Measurements from ENCODE around the gene CACNA1I. TPM values are rescaled to one million over a fixed set of nuclear protein-coding genes. Genes with fewer than 3 reads are reported as not detected.

The CACNA1I gene
- total and polyA plus RNA-seq, 2 donors, result 0.52 to 0.68 TPM

- no peaks in the 10 kb centered on the region for H3K9me3 ChIP-seq (ENCODE audit: control insufficient read depth in 2 of 2, insufficient read depth in 1 of 2, low read length in 1 of 2)
- no peaks in the 10 kb centered on the region for H3K36me3 ChIP-seq (ENCODE audit: control insufficient read depth in 2 of 2, insufficient read depth in 2 of 2, low read length in 1 of 2)
- H3K27me3 ChIP-seq (ENCODE audit: control insufficient read depth in 2 of 2, insufficient read depth in 1 of 2, low read length in 1 of 2), result peaks cover 47 to 99% of the 10 kb centered on the region in 2 donors
- H3K27ac ChIP-seq (ENCODE audit: low read depth in 1 of 2, low read length in 1 of 2), result no peak overlapping the region
- no peak for DNase-seq (ENCODE audit: low read depth in 6 of 9, low spot score in 9 of 9)
- peaks cover 9 to 11% of the 10 kb centered on the region in 2 donors for H3K4me1 ChIP-seq (ENCODE audit: control insufficient read depth in 2 of 2, insufficient read depth in 2 of 2, low read length in 2 of 2)
- 61% methylated on average over 22 of the region's 22 CpGs for WGBS
- H3K4me3 ChIP-seq (ENCODE audit: low read length in 2 of 2), result no peak overlapping the region
These were observed 93.2 kb downstream of the CACNA1I start for GRCh38 chr22:39663751-39664150.

GRCh38 chr22:39664485-39665200 lies 94.1 kb downstream of the CACNA1I start:
- peaks cover 9 to 11% of the 10 kb centered on the region in 2 donors for H3K4me1 ChIP-seq (ENCODE audit: control insufficient read depth in 2 of 2, insufficient read depth in 2 of 2, low read length in 2 of 2)
- peaks cover 47 to 91% of the 10 kb centered on the region in 2 donors for H3K27me3 ChIP-seq (ENCODE audit: control insufficient read depth in 2 of 2, insufficient read depth in 1 of 2, low read length in 1 of 2)
- H3K4me3 ChIP-seq (ENCODE audit: low read length in 2 of 2), result peak overlapping the region in 1 of 2 donors; percentile 2
- no peak overlapping the region for H3K27ac ChIP-seq (ENCODE audit: low read depth in 1 of 2, low read length in 1 of 2)
- peak in 3 of 9 donors; percentile 5 to 24 (median 14) for DNase-seq (ENCODE audit: low read depth in 6 of 9, low spot score in 9 of 9)
- no peaks in the 10 kb centered on the region for H3K36me3 ChIP-seq (ENCODE audit: control insufficient read depth in 2 of 2, insufficient read depth in 2 of 2, low read length in 1 of 2)
- 12% methylated on average over 44 of the region's 44 CpGs for WGBS
- H3K9me3 ChIP-seq (ENCODE audit: control insufficient read depth in 2 of 2, insufficient read depth in 1 of 2, low read length in 1 of 2), result no peaks in the 10 kb centered on the region

- no peak for DNase-seq (ENCODE audit: low read depth in 6 of 9, low spot score in 9 of 9)
- no peak overlapping the region for H3K27ac ChIP-seq (ENCODE audit: low read depth in 1 of 2, low read length in 1 of 2)
- peaks cover 47 to 88% of the 10 kb centered on the region in 2 donors for H3K27me3 ChIP-seq (ENCODE audit: control insufficient read depth in 2 of 2, insufficient read depth in 1 of 2, low read length in 1 of 2)
- no peak overlapping the region for H3K4me3 ChIP-seq (ENCODE audit: low read length in 2 of 2)
- H3K9me3 ChIP-seq (ENCODE audit: control insufficient read depth in 2 of 2, insufficient read depth in 1 of 2, low read length in 1 of 2), result peaks cover 0 to 2% of the 10 kb centered on the region in 2 donors
- no peaks in the 10 kb centered on the region for H3K36me3 ChIP-seq (ENCODE audit: control insufficient read depth in 2 of 2, insufficient read depth in 2 of 2, low read length in 1 of 2)
- WGBS, result 73% methylated on average over 8 of the region's 8 CpGs
- peaks cover 9 to 11% of the 10 kb centered on the region in 2 donors for H3K4me1 ChIP-seq (ENCODE audit: control insufficient read depth in 2 of 2, insufficient read depth in 2 of 2, low read length in 2 of 2)
These were observed 94.7 kb downstream of the CACNA1I start for GRCh38 chr22:39665229-39665628.

GRCh38 chr22:39665661-39666431 lies 95.3 kb downstream of the CACNA1I start:
- 87% methylated on average over 16 of the region's 16 CpGs for WGBS
- Histone ChIP-seq H3K4me1 (ENCODE audit: control insufficient read depth in 2 of 2, insufficient read depth in 2 of 2, low read length in 2 of 2) (peaks cover 9 to 11% of the 10 kb centered on the region in 2 donors), H3K27ac (ENCODE audit: low read depth in 1 of 2, low read length in 1 of 2) (no peak overlapping the region), H3K4me3 (ENCODE audit: low read length in 2 of 2) (no peak overlapping the region), H3K27me3 (ENCODE audit: control insufficient read depth in 2 of 2, insufficient read depth in 1 of 2, low read length in 1 of 2) (peaks cover 44 to 83% of the 10 kb centered on the region in 2 donors), H3K36me3 (ENCODE audit: control insufficient read depth in 2 of 2, insufficient read depth in 2 of 2, low read length in 1 of 2) (no peaks in the 10 kb centered on the region), H3K9me3 (ENCODE audit: control insufficient read depth in 2 of 2, insufficient read depth in 1 of 2, low read length in 1 of 2) (peaks cover under 1 to 6% of the 10 kb centered on the region in 2 donors)
- no peak for DNase-seq (ENCODE audit: low read depth in 6 of 9, low spot score in 9 of 9)

- WGBS, result 87% methylated on average over 5 of the region's 5 CpGs
- peaks cover 41 to 78% of the 10 kb centered on the region in 2 donors for H3K27me3 ChIP-seq (ENCODE audit: control insufficient read depth in 2 of 2, insufficient read depth in 1 of 2, low read length in 1 of 2)
- H3K9me3 ChIP-seq (ENCODE audit: control insufficient read depth in 2 of 2, insufficient read depth in 1 of 2, low read length in 1 of 2), result peaks cover 2 to 13% of the 10 kb centered on the region in 2 donors
These were observed 95.9 kb downstream of the CACNA1I start for GRCh38 chr22:39666495-39666894.

GRCh38 chr22:39666926-39667325 lies 96.4 kb downstream of the CACNA1I start:
- H3K4me3 ChIP-seq (ENCODE audit: low read length in 2 of 2), result no peak overlapping the region
- peaks cover 3 to 13% of the 10 kb centered on the region in 2 donors for H3K9me3 ChIP-seq (ENCODE audit: control insufficient read depth in 2 of 2, insufficient read depth in 1 of 2, low read length in 1 of 2)
- H3K27me3 ChIP-seq (ENCODE audit: control insufficient read depth in 2 of 2, insufficient read depth in 1 of 2, low read length in 1 of 2), result peaks cover 37 to 74% of the 10 kb centered on the region in 2 donors
- H3K36me3 ChIP-seq (ENCODE audit: control insufficient read depth in 2 of 2, insufficient read depth in 2 of 2, low read length in 1 of 2), result no peaks in the 10 kb centered on the region
- WGBS, result 73% methylated on average over 7 of the region's 7 CpGs
- H3K4me1 ChIP-seq (ENCODE audit: control insufficient read depth in 2 of 2, insufficient read depth in 2 of 2, low read length in 2 of 2), result peaks cover 6 to 11% of the 10 kb centered on the region in 2 donors
- no peak for DNase-seq (ENCODE audit: low read depth in 6 of 9, low spot score in 9 of 9)
- no peak overlapping the region for H3K27ac ChIP-seq (ENCODE audit: low read depth in 1 of 2, low read length in 1 of 2)

More at GRCh38 chr22:39666495-39666894, 95.9 kb downstream of the CACNA1I start:
- H3K27ac ChIP-seq (ENCODE audit: low read depth in 1 of 2, low read length in 1 of 2), result no peak overlapping the region
- H3K4me1 ChIP-seq (ENCODE audit: control insufficient read depth in 2 of 2, insufficient read depth in 2 of 2, low read length in 2 of 2), result peaks cover 9 to 11% of the 10 kb centered on the region in 2 donors
- DNase-seq (ENCODE audit: low read depth in 6 of 9, low spot score in 9 of 9), result no peak
- H3K4me3 ChIP-seq (ENCODE audit: low read length in 2 of 2), result no peak overlapping the region
- H3K36me3 ChIP-seq (ENCODE audit: control insufficient read depth in 2 of 2, insufficient read depth in 2 of 2, low read length in 1 of 2), result no peaks in the 10 kb centered on the region

- Histone ChIP-seq H3K27me3 (ENCODE audit: control insufficient read depth in 2 of 2, insufficient read depth in 1 of 2, low read length in 1 of 2) (peaks cover 15 to 56% of the 10 kb centered on the region in 2 donors), H3K4me3 (ENCODE audit: low read length in 2 of 2) (no peak overlapping the region), H3K4me1 (ENCODE audit: control insufficient read depth in 2 of 2, insufficient read depth in 2 of 2, low read length in 2 of 2) (peaks cover 0 to 2% of the 10 kb centered on the region in 2 donors), H3K36me3 (ENCODE audit: control insufficient read depth in 2 of 2, insufficient read depth in 2 of 2, low read length in 1 of 2) (no peaks in the 10 kb centered on the region), H3K27ac (ENCODE audit: low read depth in 1 of 2, low read length in 1 of 2) (no peak overlapping the region), H3K9me3 (ENCODE audit: control insufficient read depth in 2 of 2, insufficient read depth in 1 of 2, low read length in 1 of 2) (peaks cover 9 to 23% of the 10 kb centered on the region in 2 donors)
- 99% methylated on average over 2 of the region's 2 CpGs for WGBS
- DNase-seq (ENCODE audit: low read depth in 6 of 9, low spot score in 9 of 9), result no peak
These were observed 98.9 kb downstream of the CACNA1I start for GRCh38 chr22:39669432-39669831.

GRCh38 chr22:39671936-39672335 lies 101.4 kb downstream of the CACNA1I start:
- no peak overlapping the region for H3K4me3 ChIP-seq (ENCODE audit: low read length in 2 of 2)
- peaks cover 9 to 23% of the 10 kb centered on the region in 2 donors for H3K9me3 ChIP-seq (ENCODE audit: control insufficient read depth in 2 of 2, insufficient read depth in 1 of 2, low read length in 1 of 2)
- no peaks in the 10 kb centered on the region for H3K36me3 ChIP-seq (ENCODE audit: control insufficient read depth in 2 of 2, insufficient read depth in 2 of 2, low read length in 1 of 2)
- DNase-seq (ENCODE audit: low read depth in 6 of 9, low spot score in 9 of 9), result no peak
- WGBS, result 98% methylated on average over 3 of the region's 3 CpGs
- H3K4me1 ChIP-seq (ENCODE audit: control insufficient read depth in 2 of 2, insufficient read depth in 2 of 2, low read length in 2 of 2), result no peaks in the 10 kb centered on the region
- H3K27me3 ChIP-seq (ENCODE audit: control insufficient read depth in 2 of 2, insufficient read depth in 1 of 2, low read length in 1 of 2), result peaks cover under 1 to 43% of the 10 kb centered on the region in 2 donors
- H3K27ac ChIP-seq (ENCODE audit: low read depth in 1 of 2, low read length in 1 of 2), result no peak overlapping the region

GRCh38 chr22:39674536-39674935 lies 104.0 kb downstream of the CACNA1I start:
- H3K27me3 ChIP-seq (ENCODE audit: control insufficient read depth in 2 of 2, insufficient read depth in 1 of 2, low read length in 1 of 2), result peaks cover 0 to 26% of the 10 kb centered on the region in 2 donors

More at GRCh38 chr22:39674536-39674935, 104.0 kb downstream of the CACNA1I start:
- no peak overlapping the region for H3K27ac ChIP-seq (ENCODE audit: low read depth in 1 of 2, low read length in 1 of 2)
- no peak overlapping the region for H3K4me3 ChIP-seq (ENCODE audit: low read length in 2 of 2)
- H3K9me3 ChIP-seq (ENCODE audit: control insufficient read depth in 2 of 2, insufficient read depth in 1 of 2, low read length in 1 of 2), result peaks cover 9 to 23% of the 10 kb centered on the region in 2 donors
- no peak for DNase-seq (ENCODE audit: low read depth in 6 of 9, low spot score in 9 of 9)
- no peaks in the 10 kb centered on the region for H3K4me1 ChIP-seq (ENCODE audit: control insufficient read depth in 2 of 2, insufficient read depth in 2 of 2, low read length in 2 of 2)
- no peaks in the 10 kb centered on the region for H3K36me3 ChIP-seq (ENCODE audit: control insufficient read depth in 2 of 2, insufficient read depth in 2 of 2, low read length in 1 of 2)
- WGBS, result 76% methylated on average over 7 of the region's 7 CpGs

All from thymus (tissue), 11 donors.